ENCODE measurements around the gene CD2.

CD2 gene

DNA sequence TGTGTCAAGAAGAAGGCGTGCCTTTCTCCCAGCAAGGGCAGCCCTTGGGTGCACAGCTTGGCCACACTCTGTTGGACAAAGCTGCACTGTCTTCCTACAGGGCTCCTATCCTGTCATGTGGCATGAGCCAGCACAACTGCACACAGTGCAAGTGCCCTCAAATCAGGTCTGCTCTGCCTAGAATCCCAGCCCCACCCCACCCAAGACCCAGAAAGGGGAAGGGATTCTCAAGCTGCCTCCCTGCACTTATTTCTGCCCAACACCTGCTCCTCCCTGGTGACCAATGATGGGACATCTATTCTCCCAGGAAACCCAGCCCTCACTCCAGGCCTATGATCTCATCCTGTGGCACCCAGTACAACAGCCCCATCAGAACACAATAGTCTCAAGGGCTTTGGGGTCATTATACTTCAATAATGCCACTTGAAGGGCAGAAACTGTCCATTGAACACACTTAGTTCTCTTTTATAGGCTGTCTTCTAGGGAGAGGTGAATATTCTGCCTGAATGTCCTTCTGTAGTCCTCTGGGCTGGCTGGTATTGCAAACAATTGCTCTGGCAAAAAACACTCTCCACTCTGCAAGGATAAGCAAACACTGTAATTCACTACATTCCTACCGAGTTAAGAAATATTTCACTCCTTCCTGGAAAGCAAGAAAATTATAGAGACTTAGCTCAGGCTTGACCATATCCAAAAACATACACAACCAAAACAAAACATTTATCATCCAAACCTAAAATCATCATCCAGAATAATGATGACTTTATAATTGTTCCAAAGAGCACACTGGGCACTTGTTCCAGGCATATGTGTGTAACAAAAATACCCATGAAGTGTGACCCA lies 43.6 kb upstream of the CD2 start:
- Histone ChIP-seq H3K4me1 (peaks cover 0 to 7% (median 3%) of the 10 kb centered on the region in 4 donors), H3K4me3 (no peak overlapping the region), H3K27me3 (no peaks in the 10 kb centered on the region), H3K27ac (no peak overlapping the region), H3K36me3 (no peaks in the 10 kb centered on the region), H3K9me3 (no peaks in the 10 kb centered on the region)
- TF ChIP-seq, protein P1, sequence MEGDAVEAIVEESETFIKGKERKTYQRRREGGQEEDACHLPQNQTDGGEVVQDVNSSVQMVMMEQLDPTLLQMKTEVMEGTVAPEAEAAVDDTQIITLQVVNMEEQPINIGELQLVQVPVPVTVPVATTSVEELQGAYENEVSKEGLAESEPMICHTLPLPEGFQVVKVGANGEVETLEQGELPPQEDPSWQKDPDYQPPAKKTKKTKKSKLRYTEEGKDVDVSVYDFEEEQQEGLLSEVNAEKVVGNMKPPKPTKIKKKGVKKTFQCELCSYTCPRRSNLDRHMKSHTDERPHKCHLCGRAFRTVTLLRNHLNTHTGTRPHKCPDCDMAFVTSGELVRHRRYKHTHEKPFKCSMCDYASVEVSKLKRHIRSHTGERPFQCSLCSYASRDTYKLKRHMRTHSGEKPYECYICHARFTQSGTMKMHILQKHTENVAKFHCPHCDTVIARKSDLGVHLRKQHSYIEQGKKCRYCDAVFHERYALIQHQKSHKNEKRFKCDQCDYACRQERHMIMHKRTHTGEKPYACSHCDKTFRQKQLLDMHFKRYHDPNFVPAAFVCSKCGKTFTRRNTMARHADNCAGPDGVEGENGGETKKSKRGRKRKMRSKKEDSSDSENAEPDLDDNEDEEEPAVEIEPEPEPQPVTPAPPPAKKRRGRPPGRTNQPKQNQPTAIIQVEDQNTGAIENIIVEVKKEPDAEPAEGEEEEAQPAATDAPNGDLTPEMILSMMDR (IDR thresholded peaks at IDR 0.05): no peak
- DNase-seq: no peak
- intact Hi-C loops (cut with DNase I; ENCODE audit: low total_unique reads): no loop called here

DNA sequence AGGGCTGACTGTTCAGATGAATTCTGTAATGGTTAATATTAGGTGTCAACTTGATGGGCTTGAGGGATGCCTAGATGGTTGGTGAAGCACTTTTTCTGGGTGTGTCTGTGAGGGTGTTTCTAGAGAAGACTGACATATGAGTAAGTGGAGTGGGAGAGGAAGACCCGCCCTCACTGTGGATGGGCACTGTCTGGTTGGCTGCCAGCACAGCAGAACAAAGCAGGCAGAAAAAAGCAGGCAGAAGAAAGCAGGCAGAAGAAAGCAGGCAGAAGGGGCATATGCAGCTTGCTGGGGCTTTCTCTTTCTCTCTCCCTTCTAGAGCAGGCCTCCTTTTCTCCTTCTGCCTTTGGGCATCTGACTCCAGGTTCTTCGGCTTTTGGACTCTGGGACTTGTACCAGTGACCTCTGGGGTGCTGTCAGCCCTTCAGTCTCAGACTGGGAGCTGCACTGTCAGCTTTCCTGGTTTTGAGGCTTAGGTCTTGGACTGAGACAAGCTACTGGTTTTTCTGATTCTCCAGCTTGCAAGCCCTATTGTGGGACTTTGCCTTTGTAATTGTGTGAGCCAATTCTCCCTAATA lies 42.9 kb upstream of the CD2 start:
- Histone ChIP-seq H3K9me3 (no peaks in the 10 kb centered on the region), H3K4me1 (peaks cover 0 to 7% (median 3%) of the 10 kb centered on the region in 4 donors), H3K36me3 (no peaks in the 10 kb centered on the region), H3K4me3 (no peak overlapping the region), H3K27ac (no peak overlapping the region), H3K27me3 (no peaks in the 10 kb centered on the region)
- intact Hi-C loops (cut with DNase I; ENCODE audit: low total_unique reads): no loop called here
- TF ChIP-seq, protein P1 (IDR thresholded peaks at IDR 0.05): no peak
- DNase-seq: no peak

DNA sequence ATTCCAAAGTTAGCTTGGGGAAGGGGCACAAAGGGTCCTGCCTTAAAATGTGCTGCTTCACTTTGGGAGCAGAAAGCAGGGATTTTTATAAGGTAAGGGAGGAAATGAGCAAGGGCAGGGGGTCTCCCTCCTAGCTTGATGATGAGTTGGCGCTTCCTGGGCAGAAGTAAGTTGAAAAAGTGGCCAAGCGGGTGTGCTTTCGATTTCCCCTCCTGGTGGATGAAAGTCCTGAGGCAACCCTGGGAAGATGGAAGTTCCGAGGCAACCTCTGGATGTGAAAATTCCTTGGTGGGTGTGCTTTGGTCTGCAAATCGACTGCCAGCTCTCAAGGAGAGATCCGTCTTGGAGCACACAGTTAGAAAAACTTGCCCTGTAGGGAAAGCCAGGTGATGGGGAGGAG lies 41.7 kb upstream of the CD2 start:
- Histone ChIP-seq H3K9me3 (no peaks in the 10 kb centered on the region), H3K36me3 (no peaks in the 10 kb centered on the region), H3K27ac (no peak overlapping the region), H3K27me3 (no peaks in the 10 kb centered on the region), H3K4me1 (peaks cover 0 to 7% (median 3%) of the 10 kb centered on the region in 4 donors), H3K4me3 (no peak overlapping the region)
- no peak for DNase-seq
- TF ChIP-seq, protein P1 (IDR thresholded peaks at IDR 0.05): no peak
- intact Hi-C loops (cut with DNase I; ENCODE audit: low total_unique reads): no loop called here

DNA sequence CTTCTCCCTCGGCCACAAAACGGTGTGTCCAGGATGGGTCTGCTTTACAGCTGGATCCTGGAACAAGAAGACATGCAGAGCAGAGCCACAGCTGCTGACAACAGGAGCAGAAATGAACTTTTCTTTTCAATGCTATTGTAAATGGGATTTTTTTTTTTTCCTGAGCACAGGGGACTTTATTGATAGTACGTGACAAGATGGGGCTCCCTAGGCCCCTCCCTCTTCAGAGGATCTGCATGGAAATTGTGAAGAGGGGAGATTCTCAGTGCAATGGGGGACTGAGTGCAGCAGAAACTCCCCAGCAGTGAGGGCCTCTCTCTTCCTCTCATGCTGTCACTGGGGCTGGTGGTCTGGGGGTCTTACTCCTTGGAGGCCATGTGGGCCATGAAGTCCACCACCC lies 40.8 kb upstream of the CD2 start:
- H3K4me1 ChIP-seq: peaks cover 0 to 7% (median 3%) of the 10 kb centered on the region in 4 donors
- no peak for DNase-seq
- H3K4me3 ChIP-seq: no peak overlapping the region
- H3K9me3 ChIP-seq: no peaks in the 10 kb centered on the region
- H3K27ac ChIP-seq: no peak overlapping the region
- TF ChIP-seq, protein P1 (IDR thresholded peaks at IDR 0.05): no peak
- intact Hi-C loops (cut with DNase I; ENCODE audit: low total_unique reads): no loop called here
- H3K27me3 ChIP-seq: no peaks in the 10 kb centered on the region
- H3K36me3 ChIP-seq: no peaks in the 10 kb centered on the region

DNA sequence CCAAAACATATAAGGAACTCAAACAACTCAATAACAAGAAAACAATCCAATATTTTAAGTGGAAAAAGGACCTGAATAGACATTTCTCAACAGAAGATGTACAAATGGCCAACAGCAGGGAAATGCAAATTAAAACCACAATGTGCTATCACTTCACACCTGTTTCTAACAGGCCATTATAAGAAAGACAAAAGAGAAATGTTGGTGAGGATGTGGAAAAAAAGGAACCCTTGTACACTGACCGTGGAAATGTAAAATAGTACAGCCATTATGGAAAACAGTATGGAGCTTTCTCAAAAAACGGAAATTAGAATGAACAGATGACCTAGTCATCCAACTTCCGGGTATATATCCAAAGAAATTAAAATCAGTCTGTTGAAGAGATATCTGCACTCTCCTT lies 37.8 kb upstream of the CD2 start:
- TF ChIP-seq, protein P1 (IDR thresholded peaks at IDR 0.05): no peak
- no peaks in the 10 kb centered on the region for H3K4me1 ChIP-seq

More for the DNA sequence above, 37.8 kb upstream of the CD2 start:
- DNase-seq: no peak
- H3K4me3 ChIP-seq: no peak overlapping the region
- intact Hi-C loops (cut with DNase I; ENCODE audit: low total_unique reads): no loop called here
- H3K36me3 ChIP-seq: no peaks in the 10 kb centered on the region
- no peaks in the 10 kb centered on the region for H3K27me3 ChIP-seq
- no peak overlapping the region for H3K27ac ChIP-seq
- no peaks in the 10 kb centered on the region for H3K9me3 ChIP-seq
